ENCODE data around the gene TAL2. TPM values are rescaled to one million over a fixed set of nuclear protein-coding genes. Genes with fewer than 3 reads are reported as not detected.

Gene TAL2
- total RNA-seq, result 1.7 TPM

GRCh38 chr9:105662184-105663104 lies at the start of gene TAL2:
Gene TAL2, plus strand, starts transcription at chr9:105662457. Its CDS starts 40 bp downstream, at chr9:105662497.
- DNase-seq, result no peak

- no peak for DNase-seq
Observed at GRCh38 chr9:105621001-105621400, 41.3 kb upstream of the TAL2 start.

DNA sequence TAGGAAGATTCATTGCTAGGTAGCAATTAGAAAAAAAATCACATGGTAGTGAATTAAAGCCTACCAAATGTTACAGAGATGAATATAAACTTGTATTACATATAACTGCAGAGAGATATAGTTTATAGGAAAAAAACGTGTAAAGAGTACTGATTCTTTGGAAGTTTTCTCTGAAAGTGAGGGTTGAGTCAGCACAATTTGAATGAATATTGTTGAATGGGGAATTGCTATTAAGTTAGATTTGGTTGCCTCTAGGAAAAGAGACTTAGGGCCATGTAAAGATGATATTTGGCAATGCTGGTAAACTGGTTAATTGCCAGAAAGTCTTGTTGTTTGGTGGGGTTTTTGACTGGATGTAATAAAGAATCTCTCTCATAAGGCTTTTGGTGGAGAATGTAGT lies 37.2 kb upstream of the TAL2 start:
- DNase-seq, result no peak

DNA sequence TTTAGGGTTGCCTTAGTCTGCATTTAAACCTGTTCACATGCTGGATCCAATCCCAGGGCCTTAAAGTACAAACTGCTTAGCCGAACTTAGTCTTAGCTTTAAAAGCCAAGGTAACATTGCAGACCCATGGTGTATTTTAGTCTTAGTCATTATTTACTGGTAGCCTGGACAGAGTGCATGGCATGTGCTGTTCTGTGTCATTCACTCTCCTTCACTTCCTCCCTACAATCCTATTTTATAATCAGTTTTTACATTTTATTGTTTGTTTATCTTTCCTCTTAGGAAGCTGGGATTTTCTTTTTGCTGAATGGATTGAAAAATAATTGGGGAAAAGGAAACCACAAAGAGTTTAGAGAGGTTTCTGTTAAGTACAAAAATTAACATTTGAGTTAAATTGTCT lies 29.4 kb upstream of the TAL2 start:
- DNase-seq, result no peak

GRCh38 chr9:105633411-105633810 lies 28.8 kb upstream of the TAL2 start:
- DNase-seq, result no peak

DNA sequence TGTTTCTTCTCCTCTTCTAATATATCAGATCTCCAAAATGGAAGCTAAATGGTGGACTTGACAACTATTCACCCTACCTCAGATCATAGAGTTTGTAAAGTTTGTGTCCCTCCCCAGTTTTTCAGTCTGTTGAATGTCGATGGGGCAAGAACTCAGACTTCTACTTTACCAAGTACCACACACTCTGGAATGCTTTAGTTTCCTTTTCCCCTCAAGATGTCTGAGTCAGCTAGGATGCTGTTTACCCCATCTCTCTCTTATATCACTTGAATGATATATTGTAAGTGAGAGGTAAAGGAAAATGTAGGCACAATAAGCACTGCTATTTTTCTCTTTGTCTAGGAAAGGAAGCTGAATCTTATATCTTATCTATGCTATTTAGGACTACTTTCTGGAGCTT lies 25.9 kb upstream of the TAL2 start:
- no peak for DNase-seq

DNA sequence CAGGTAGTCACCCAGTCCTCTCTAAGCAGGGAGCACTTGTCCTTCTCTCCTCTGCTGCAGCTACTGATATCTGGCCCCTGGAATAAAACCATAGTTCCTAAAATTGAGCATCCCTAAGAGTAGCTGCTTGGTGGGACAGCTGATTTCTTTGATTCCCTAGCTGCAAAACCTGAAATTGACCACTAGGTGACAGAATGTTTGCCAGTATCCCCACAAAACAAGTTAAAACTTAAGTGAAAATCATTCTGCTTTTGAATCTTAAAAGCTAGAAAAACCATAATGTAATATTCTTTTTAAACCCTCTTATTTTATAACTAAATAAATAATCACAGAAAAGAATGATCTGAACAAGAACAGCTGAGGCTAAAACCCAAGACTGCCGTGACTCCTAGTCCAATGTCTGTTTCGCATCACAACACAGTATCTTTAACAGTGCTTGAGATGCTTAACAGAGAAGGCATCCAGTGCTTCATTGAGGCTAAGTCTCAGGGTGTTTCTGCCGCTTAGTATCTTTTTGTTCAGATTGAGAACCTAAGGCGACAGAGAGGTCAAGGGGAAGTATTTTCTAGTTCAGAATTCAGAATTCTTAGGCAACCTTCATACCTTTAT lies 24.4 kb upstream of the TAL2 start:
- DNase-seq, result no peak

DNA sequence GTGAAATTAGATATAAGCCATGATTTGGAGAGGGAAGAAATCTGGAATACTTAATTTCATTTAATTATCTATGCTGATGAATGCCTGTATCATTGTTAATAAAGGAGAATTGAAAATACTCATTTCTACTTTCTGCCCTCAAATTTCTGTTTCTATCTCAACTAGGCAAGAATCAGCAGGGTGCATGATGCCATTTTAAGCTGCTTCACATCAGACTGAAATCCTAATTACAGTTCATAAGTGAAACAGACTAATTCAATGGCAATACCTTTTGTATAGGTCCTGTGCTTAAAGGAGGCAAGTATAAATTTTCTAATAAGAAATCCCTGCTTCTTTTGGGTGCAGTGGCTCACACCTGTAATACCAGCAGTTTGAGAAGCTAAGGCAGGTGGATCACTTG lies 22.3 kb upstream of the TAL2 start:
- no peak for DNase-seq

DNA sequence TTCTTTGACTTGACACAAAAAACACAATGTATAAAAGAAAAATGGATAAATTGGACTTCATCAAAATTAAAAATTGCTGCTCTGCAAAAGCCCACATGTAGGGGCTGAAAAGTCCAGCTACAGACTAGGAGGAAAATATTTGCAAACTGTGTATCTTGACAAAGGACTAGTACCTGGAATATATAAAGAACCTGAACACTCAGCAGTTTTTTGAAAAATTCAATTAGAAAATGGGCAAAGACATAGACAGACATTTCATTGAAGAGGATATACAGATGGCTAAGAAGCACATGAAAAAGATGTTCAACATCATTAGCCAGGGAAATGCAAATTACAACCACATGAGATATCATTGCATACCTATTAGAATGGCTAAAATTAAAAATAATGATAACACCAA lies 18.5 kb upstream of the TAL2 start:
- no peak for DNase-seq

- DNase-seq, result no peak
Observed at GRCh38 chr9:105646879-105647594, 15.2 kb upstream of the TAL2 start.

DNA sequence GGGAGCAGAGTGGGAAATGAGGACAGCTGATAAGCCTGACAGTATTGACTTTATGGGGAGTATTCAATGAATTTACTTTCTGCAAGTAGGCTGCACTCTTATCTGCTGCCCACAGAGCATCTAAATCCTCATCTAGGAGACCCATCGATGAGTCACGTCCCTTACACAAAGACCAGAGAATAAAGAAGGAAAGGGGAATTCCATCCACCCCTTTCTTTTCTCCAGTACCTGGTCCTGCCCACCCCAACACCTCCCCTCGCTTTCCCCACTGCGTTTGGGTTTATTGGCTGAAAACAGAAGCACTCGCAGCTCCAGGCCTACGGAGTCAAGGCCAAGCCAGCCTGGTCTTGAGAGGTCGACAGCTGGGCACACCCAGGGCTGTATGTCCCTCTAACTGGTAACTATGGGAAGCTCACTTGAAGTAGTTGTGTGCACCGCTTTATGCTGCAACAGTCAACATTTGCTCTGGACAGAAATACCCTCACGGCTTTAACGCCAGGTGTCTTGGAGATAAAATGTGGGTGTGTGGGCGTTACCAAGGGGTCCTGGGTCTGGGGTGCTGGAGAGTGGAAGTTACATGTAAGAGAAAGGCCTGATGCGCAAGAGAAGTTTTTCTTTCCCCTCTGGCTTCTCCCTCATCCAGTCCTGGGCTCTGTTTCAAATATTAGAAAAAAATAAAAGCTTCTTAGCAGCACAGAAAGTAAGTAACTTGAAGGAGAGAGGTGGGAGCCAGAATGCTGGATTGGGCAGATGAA lies 14.5 kb upstream of the TAL2 start:
- no peak for DNase-seq

GRCh38 chr9:105651806-105652205 lies 10.5 kb upstream of the TAL2 start:
- no peak for DNase-seq

- DNase-seq, result no peak
Observed at GRCh38 chr9:105656131-105656921, 5.9 kb upstream of the TAL2 start.

GRCh38 chr9:105658351-105658750 lies 3.9 kb upstream of the TAL2 start:
- DNase-seq, result no peak

- DNase-seq, result no peak
Observed at GRCh38 chr9:105661011-105661410, 1.2 kb upstream of the TAL2 start.

DNA sequence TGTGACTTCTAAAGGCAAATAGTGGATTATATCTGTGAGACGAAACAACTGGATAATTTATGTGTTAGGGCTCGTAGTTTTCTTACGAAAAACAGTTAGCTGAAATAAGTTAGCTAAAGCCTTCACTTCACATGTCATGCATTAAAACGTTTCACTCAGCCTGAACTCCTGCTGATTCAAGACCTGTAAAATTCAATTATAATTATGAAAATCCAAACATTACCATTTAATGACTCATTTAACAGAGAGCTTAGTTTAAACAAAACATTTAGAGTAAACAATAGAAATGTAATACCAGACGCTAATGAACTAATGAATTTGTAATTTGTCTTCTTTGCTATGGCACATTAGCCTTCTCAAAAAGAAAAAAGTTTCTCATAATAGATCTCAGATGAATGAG lies 1.7 kb downstream of the TAL2 start:
- DNase-seq, result no peak

DNA sequence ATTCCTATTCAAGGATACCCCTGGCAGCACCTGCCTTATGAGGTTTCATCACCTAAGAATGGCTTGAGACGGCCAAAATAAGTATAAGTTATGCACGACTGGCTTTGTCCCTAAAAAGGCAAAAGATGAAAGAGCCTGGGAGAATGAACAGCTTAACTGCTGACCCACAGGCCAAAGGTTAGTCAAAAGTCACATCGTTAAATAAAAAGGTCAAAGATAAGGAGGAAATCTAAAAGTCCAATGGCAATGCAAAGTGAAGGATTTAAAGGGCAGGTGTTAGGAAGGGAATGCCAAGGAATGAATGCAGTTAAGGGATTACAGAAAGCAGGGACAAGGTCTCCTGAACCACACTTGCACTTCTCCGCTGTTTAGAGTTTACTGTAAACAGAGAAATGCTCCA lies 5.6 kb downstream of the TAL2 start:
- DNase-seq, result no peak

GRCh38 chr9:105670315-105670714 lies 8.1 kb downstream of the TAL2 start:
- DNase-seq, result no peak

GRCh38 chr9:105670775-105671174 lies 8.5 kb downstream of the TAL2 start:
- DNase-seq, result no peak

DNA sequence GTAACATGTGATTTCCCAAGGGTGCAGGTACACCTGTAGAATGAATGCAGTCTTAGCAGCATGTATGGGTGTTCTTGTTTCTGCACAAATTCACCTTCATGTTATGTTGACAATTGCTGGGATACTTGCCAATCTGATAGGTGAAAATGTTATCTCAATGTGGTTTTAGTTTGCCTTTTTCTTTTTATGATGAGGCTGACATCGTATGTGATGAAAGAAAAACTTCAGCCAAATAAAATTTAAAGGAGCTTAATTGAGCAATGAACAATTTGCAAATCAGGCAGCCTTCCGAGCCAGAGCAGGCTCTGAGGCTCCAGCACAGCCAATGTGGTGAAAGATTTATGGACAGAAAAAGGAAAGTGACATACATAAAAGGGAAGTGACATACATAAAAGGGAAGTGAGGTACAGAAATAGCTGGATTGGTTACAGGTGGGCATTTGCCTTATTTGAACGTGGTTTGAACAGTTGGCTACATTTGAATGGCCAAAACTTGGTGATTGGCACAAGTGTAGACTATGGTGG lies 10.5 kb downstream of the TAL2 start:
- no peak for DNase-seq

GRCh38 chr9:105673850-105674387 lies 11.7 kb downstream of the TAL2 start:
- DNase-seq, result no peak

Data from skin of body (tissue), 2 donors.